GM12874 (cell line): ENCODE measurements around the gene IGF1R.

Experiments used
- CTCF ChIP-seq: IDR thresholded peaks from 2 replicates; pipeline ENCODE4 v1.5.1; 2011; ENCODE audit warnings: low read depth, mild to moderate bottlenecking, control low read depth, low read length, moderate library complexity; ENCODE audit not compliant: insufficient read depth

IGF1R gene

GRCh38 chr15:98676586-98677270 lies 28.4 kb downstream of the IGF1R start:
- TF ChIP-seq CTCF, result no peak

- no peak for TF ChIP-seq CTCF
These were observed 29.2 kb downstream of the IGF1R start for GRCh38 chr15:98677345-98678059.

- no peak for TF ChIP-seq CTCF
These were observed 30.1 kb downstream of the IGF1R start for GRCh38 chr15:98678484-98678883.

- TF ChIP-seq CTCF, result no peak
These were observed 32.7 kb downstream of the IGF1R start for GRCh38 chr15:98681061-98681460.

GRCh38 chr15:98682992-98683701 lies 34.8 kb downstream of the IGF1R start:
- no peak for TF ChIP-seq CTCF

GRCh38 chr15:98683831-98684230 lies 35.5 kb downstream of the IGF1R start:
- no peak for TF ChIP-seq CTCF

- TF ChIP-seq CTCF, result no peak
These were observed 36.1 kb downstream of the IGF1R start for GRCh38 chr15:98684436-98684835.
